ENCODE measurements around the gene PI4KA. TPM values are rescaled to one million over a fixed set of nuclear protein-coding genes. Genes with fewer than 3 reads are reported as not detected.

The PI4KA gene
- total RNA-seq, 4 donors from 2014 or later = 76.5 to 164 (median 115) TPM

GRCh38 chr22:20752873-20753272, 105.7 kb downstream of the PI4KA start:
- no peaks in the 10 kb centered on the region for H3K9me3 ChIP-seq
- no peaks in the 10 kb centered on the region for H3K27me3 ChIP-seq
- peaks cover 0 to 32% (median 5%) of the 10 kb centered on the region in 4 donors for H3K4me1 ChIP-seq
- no peak for TF ChIP-seq POLR2A (IDR thresholded peaks at IDR 0.05)
- H3K4me3 ChIP-seq = no peak overlapping the region
- H3K36me3 ChIP-seq = peaks cover 0 to 70% (median 9%) of the 10 kb centered on the region in 3 donors
- no peak for DNase-seq (ENCODE audit: low spot score in 2 of 2)
- no peak overlapping the region for H3K27ac ChIP-seq
- WGBS, 2 donors = 97% methylated on average over 10 of the region's 10 CpGs

GRCh38 chr22:20752104-20752741, 106.4 kb downstream of the PI4KA start:
- WGBS, 2 donors = 83 to 97% methylated on average over 6 to 7 of the region's 7 CpGs
- no peak overlapping the region for H3K27ac ChIP-seq
- H3K4me1 ChIP-seq = peaks cover 0 to 32% (median 5%) of the 10 kb centered on the region in 4 donors
- no peak for TF ChIP-seq CTCF (IDR thresholded peaks at IDR 0.05)
- H3K27me3 ChIP-seq = no peaks in the 10 kb centered on the region
- no peak overlapping the region for H3K4me3 ChIP-seq
- H3K36me3 ChIP-seq = peaks cover 0 to 70% (median 5%) of the 10 kb centered on the region in 3 donors
- no peak for DNase-seq (ENCODE audit: low spot score in 2 of 2)
- H3K9me3 ChIP-seq = no peaks in the 10 kb centered on the region

GRCh38 chr22:20751185-20751851, 107.3 kb downstream of the PI4KA start:
- TF ChIP-seq CTCF (IDR thresholded peaks at IDR 0.05) = no peak
- TF ChIP-seq EP300 (IDR thresholded peaks at IDR 0.05) = no peak
- TF ChIP-seq POLR2A (IDR thresholded peaks at IDR 0.05) = no peak
- 86 to 92% methylated on average over 15 to 16 of the region's 18 CpGs for WGBS, 2 donors
- H3K27ac ChIP-seq = no peak overlapping the region
- H3K4me1 ChIP-seq = peaks cover 0 to 32% (median 5%) of the 10 kb centered on the region in 4 donors
- peaks cover 0 to 73% (median 0%) of the 10 kb centered on the region in 3 donors for H3K36me3 ChIP-seq
- H3K27me3 ChIP-seq = no peaks in the 10 kb centered on the region
- H3K4me3 ChIP-seq = no peak overlapping the region
- H3K9me3 ChIP-seq = no peaks in the 10 kb centered on the region
- DNase-seq (ENCODE audit: low spot score in 2 of 2) = no peak

GRCh38 chr22:20750461-20751184, 108.0 kb downstream of the PI4KA start:
- Histone ChIP-seq H3K9me3 (no peaks in the 10 kb centered on the region), H3K27me3 (no peaks in the 10 kb centered on the region), H3K27ac (no peak overlapping the region), H3K4me3 (no peak overlapping the region), H3K36me3 (peaks cover 0 to 79% (median 0%) of the 10 kb centered on the region in 3 donors), H3K4me1 (peaks cover 0 to 32% (median 5%) of the 10 kb centered on the region in 4 donors)
- 51 to 59% methylated on average over 9 of the region's 9 CpGs for WGBS, 2 donors
- TF ChIP-seq POLR2A (IDR thresholded peaks at IDR 0.05) (no peak), EP300 (IDR thresholded peaks at IDR 0.05) (no peak), CTCF (IDR thresholded peaks at IDR 0.05) (no peak)
- peak; percentile 50 to 72 for DNase-seq (ENCODE audit: low spot score in 2 of 2)

GRCh38 chr22:20749453-20749852, 109.2 kb downstream of the PI4KA start:
- TF ChIP-seq POLR2A (IDR thresholded peaks at IDR 0.05) (no peak), EP300 (IDR thresholded peaks at IDR 0.05) (no peak), CTCF (IDR thresholded peaks at IDR 0.05) (no peak)
- peak overlapping the region in 1 of 4 donors; percentile 32 for H3K27ac ChIP-seq
- H3K27me3 ChIP-seq = no peaks in the 10 kb centered on the region
- H3K4me1 ChIP-seq = peaks cover 0 to 32% (median 5%) of the 10 kb centered on the region in 4 donors
- 77 to 86% methylated on average over 3 of the region's 3 CpGs for WGBS, 2 donors
- peaks cover 0 to 88% (median 0%) of the 10 kb centered on the region in 3 donors for H3K36me3 ChIP-seq
- no peak for DNase-seq (ENCODE audit: low spot score in 2 of 2)
- no peaks in the 10 kb centered on the region for H3K9me3 ChIP-seq
- no peak overlapping the region for H3K4me3 ChIP-seq

Measured in tibial nerve (tissue), 4 donors.